Stimulated activated CD8-positive, alpha-beta memory T cell treated with anti-CD3 and anti-CD28 coated beads, Interleukin-15, amount 100 ng/mL, for 4 hours (primary cell): ENCODE data around the gene GRM3.

Experiments
- DNase-seq, 2 donors: peaks; one replicate each; pipeline ENCODE4 v3.0.0-alpha.2; 2020; ENCODE audit warnings: low read depth in 2 of 2

GRM3 gene

DNA sequence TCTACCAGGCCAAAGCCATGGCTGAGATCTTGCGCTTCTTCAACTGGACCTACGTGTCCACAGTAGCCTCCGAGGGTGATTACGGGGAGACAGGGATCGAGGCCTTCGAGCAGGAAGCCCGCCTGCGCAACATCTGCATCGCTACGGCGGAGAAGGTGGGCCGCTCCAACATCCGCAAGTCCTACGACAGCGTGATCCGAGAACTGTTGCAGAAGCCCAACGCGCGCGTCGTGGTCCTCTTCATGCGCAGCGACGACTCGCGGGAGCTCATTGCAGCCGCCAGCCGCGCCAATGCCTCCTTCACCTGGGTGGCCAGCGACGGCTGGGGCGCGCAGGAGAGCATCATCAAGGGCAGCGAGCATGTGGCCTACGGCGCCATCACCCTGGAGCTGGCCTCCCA, 142.7 kb downstream of the GRM3 start:
- DNase-seq: no peak

DNA sequence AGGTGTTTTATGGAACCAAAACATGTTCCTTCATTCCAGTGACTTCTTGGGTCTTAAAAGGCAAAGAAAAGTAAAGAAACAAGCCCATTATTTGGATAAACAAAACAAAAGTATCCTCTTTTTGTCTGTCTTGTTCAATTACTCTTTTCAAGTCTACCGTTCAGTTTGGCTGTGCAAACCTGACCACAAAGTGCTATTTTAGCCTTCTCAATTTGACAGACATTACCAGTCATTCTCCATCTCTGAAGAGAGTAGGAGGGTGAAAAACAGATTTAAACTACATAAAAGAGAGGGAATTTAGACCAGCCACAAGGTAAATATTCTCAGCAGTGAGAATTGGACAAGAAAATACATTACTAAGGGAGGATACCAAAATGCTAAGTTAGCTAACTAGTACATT, 145.2 kb downstream of the GRM3 start:
- DNase-seq: no peak

DNA sequence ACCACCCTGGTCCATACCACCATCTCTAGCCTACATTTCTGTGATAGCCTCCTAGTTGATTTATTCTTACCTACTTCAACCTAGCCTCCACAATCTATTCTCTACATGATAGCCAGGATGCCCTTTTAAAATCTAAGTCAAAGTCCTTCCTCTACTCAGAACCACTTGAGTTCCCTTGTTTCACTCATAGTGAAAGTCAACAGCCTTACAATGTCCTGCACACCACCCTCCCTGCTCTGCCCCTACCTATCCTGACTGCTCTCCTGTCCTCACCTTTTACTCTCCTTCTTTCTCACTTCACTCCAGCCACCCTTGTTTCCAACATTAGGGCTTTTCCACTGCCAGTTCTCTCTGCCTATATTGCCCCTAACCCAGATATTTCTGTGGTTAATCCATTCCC, 146.7 kb downstream of the GRM3 start:
- no peak for DNase-seq

DNA sequence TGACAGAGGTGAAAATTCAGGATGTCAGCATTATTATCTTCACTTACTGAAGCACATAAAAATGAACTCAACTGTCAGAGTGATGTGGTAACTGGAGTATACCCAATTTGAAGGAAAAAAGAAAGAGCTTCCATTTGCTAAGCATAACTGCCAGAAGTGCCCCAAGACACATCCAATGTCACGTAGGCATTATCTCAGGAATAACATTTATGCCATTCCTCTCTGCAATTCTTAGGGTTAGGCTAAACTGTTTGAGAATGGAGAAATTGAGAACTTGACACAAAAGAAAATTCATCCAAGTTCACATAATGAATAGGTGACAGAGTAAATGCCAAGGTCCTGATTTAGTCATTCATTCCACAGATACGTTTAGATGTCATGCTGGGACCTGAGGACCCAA, 148.6 kb downstream of the GRM3 start:
- DNase-seq: no peak

- DNase-seq: no peak
Measured at GRCh38 chr7:86793136-86793535, 149.4 kb downstream of the GRM3 start.

DNA sequence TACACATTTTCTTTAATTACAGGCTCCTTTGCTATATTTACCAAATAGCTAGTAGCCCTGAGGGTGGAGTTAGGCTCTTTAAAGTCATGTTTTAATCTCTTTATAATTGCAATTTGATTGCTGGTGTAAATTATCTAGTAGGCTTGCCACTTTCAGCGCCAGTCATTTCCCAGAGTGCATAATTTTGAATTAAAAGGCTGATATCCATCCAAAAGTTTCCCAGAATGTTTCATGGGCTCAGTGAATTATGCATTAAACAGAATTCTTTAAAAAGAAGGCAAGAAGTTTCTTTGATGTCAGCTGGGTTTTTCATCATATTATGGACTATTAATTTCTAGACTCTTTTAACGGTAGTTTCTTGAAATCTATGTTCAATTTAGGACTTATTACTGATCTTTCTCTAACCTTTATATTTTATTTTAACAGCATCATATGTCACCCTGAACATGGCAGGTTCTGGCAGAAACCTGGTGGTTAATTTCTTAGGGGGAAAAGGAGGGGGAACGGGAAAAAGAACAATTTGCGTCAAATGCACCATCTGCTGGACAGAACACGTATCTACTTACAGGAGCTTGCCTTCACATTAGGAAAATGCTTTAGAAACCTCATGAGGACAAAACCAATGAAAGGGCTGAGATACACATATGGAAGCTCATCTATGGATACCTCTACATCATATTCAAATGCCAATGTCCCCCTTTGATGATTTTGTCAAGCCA, 171.1 kb downstream of the GRM3 start:
- DNase-seq: no peak

GRCh38 chr7:86815556-86815955, 171.8 kb downstream of the GRM3 start:
- no peak for DNase-seq

GRCh38 chr7:86818903-86819302, 175.2 kb downstream of the GRM3 start:
- DNase-seq: no peak

DNA sequence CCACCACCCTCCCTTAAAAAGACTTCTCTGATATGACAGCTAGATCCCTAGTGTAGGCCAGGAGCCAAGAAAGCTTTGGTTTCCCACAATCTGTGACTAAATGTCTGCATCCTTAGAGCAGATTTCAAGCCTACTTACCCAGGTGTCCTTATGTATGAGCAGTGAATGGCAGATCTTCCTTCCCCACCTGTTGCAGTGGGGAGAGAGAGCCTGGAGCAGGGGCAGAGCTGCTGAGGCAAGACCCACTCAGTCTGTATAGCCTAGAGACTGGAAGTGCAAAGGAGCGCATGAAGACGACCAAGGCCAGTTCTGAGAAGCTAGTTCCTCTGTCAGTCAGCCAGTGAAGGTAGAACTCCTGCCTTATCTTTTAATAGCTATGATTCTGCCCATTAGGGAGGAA, 180.1 kb downstream of the GRM3 start:
- DNase-seq: no peak

- DNase-seq: no peak
Measured at GRCh38 chr7:86825264-86825663, 181.6 kb downstream of the GRM3 start.

DNA sequence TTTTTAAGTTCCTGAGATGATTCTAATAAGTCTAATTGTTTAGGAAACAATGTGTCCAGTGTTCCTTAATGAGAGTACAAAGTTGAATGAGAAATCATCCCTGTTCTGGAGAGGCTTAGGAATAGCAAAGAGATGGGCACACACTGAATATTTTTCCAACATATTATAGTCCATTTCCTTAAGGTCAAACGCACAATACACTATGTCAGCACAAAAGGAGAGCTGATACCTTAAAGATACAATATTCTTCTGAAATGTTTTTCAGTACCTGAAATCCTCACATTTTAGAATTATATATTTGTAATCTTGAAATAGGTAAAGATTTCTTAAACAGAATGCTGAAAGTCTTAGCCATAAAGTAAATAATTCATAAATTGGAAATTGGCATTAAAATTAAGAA, 183.2 kb downstream of the GRM3 start:
- no peak for DNase-seq

DNA sequence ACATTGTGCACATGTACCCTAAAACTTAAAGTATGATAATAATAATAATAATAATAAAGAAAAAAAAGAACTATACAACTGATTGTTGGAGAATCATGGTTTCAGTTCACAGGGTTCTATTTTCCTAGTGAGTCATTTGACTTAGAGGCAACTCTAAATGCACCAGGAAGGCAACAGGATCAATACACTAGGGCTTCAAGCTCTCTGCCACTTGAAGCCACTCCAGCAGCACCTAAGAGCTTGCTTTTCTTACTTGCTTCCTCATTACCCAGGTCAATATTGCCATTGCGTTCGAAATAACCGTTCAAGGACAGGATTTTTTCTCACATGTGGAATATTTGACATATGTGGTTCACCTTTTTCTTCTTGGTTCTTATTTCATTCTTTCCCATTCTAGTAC, 189.7 kb downstream of the GRM3 start:
- DNase-seq: no peak

DNA sequence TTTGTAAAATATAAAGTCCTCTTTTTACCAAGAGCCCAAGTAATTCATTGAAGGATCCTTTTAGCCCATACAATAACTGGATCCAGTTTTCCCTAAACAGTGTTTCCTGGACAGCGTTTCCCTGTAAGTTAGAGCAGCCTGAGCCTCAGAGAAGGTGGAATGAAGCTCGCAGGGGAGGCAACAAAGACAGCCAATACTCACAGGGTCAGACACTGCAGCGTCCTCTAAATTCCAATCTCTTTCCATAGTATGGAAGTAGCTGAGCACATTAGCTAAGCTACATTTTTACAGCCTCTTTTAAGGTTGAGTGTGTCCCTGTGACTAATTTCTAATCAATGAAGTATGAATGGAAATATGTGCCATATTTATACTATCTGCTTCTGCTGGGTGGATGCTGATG, 193.5 kb downstream of the GRM3 start:
- DNase-seq: no peak

DNA sequence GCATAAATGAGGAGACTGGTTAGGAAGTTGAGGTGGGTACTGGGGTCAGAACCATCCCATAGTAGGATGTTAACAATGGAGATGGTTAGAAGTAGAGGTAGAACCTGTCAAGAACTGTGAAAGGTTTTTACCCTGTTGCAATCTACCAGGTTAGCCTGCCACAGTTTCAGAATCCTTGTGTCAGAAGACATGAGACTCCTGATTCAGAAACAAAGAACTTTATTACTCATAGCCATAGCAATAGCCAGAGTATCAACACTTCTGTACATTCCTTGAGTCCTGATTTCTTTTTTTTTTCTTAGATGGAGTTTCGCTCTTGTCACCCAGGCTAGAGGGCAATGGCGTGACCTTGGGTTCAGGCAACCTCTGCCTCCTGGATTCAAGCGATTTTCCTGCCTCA, 200.9 kb downstream of the GRM3 start:
- DNase-seq: no peak

- DNase-seq: no peak
Measured at GRCh38 chr7:86846494-86847190, 202.9 kb downstream of the GRM3 start.

DNA sequence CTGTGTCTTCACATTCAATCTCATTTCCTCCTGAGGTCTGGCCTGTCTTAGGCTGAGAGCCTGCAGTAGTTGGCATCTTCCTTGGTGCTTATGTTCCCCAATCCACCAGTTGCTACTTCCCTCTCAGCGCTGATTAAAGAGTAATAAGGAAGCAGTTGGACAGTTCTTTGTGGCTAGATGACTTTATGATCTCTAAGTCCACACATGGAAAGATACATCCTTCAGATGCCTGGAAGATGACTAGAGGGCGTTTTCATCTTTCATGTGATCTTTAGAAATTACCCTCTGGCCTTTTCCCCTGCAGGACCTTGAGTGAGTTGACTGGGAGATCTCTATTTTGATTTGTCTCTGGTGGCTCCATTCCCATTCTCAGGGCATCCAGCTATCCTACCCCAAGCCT, 204.5 kb downstream of the GRM3 start:
- DNase-seq: no peak

DNA sequence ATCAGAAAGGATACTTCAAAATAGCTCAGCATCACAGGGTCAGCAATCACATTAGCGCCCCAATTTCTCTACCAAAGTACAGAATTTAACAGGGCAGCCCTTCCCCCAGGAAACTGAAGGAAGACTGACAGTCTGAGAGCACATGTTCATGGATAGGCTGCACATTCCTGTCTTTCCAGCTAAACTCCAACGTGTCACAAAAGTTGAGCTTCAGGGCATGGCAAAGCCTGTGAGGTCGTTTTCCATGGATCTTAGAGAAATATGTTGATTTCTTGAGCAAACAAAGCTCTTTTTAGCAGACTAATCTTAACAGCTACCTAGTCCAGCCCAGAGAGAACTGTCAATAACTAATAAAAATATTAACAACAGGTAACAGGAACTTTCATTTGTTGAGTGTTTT, 207.9 kb downstream of the GRM3 start:
- no peak for DNase-seq

DNA sequence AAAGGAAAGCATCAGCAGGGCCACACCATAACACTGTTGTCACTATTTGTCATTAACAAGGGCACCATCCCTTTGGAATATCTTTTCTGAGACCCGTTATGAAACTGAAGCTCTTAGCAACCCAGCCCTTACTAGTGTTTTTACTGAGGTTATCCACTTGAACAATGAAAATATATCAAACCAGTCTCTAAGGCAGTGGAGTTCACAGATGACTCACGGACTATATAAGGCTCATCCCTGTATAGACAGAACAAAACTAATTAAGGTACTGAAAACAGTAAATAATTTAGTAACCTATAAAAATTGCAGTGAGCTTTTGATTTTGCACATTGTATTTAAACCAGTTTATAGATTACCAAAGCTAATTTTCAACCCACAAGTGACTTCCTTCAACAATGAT, 219.7 kb downstream of the GRM3 start:
- DNase-seq: no peak

- DNase-seq: no peak
Measured at GRCh38 chr7:86867163-86867762, 223.6 kb downstream of the GRM3 start.

DNA sequence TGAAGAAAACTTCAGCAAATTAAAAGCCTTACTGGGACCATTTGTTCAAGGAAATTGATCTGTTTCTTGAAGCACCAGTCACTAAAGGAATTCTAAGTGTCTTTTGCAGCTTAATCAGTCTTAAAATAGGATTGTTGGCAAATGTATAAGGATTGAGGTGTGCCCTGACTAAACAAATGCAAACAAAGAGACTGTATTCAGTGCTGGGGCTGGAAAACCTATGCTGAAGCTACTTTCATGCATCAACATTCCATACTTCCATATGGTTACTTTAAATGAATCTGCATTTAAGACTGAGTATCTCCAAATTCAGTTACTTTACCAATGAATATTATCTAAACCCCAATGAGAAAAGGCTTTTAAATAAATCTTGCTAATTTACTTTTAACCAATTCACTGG, 232.4 kb downstream of the GRM3 start:
- no peak for DNase-seq

DNA sequence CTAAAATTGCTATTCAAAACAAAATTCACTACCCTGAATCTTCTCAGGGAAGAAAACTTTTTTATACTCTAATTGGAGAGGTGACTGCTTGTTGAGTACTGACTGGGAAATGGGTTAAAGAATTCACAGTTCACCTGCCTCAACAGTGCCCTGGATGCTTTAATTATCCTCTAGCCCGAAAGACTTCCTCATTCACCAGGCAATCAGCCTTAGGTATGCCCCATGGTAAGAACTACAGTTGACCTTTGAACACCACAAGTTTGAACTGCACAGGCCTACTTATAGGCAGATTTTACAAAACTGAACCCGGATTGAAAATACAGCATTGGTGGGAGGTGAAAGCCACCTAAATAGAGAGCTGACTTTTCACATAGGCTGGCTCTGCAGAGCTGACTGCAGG, 240.4 kb downstream of the GRM3 start:
- DNase-seq: no peak

DNA sequence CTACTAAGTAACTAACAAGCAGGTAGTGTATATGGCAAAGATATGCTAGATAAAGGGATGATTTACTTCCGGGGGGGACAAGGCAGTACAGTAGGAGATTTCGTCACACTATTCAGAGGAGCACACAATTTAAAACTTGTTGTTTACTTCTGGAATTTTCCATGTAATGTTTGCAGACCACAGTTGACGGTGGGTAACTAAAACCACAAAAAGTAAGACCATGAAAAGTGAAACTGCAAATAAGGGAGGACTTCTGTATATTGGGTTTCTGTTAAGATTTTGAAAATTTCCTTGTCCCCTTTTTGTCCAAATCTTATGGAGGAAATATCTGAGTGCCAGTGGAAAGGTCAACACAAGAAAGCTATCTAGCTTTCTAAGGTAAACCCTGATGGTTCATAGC, 245.8 kb downstream of the GRM3 start:
- DNase-seq: no peak

DNA sequence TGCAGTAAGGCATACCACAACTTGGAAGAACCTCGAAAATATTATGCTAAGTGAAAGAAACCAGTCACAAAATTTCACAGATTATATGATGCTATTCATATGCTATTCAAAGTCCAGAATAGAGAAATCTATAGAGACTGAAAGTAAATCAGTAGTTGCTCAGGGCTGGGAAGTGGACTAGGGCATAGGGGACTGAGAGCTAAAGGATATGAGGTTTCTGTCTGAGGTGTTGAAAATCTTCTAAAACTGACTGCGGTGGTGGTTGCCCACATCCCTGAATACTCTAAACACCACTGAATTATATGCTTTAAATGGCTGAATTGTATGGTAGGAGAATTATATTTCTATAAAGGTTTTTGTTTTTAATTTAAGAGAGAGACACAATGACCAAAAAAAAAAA, 254.5 kb downstream of the GRM3 start:
- no peak for DNase-seq
